ENCODE data around the gene BOD1.

The BOD1 gene

GRCh38 chr5:173642895-173643481, 26.5 kb upstream of the BOD1 start:
- H2AFZ ChIP-seq (ENCODE audit: insufficient read depth, low read length, poor library complexity) = no peak overlapping the region
- no peaks in the 10 kb centered on the region for H3K27me3 ChIP-seq (ENCODE audit: insufficient read depth, low read length)
- H3K4me2 ChIP-seq (ENCODE audit: low read length) = no peak overlapping the region
- peaks cover 26 to 29% of the 10 kb centered on the region in 2 experiments for H3K4me1 ChIP-seq (ENCODE audit: control insufficient read depth in 1 of 2, insufficient read depth in 2 of 2, low read length in 2 of 2)
- H3K36me3 ChIP-seq (ENCODE audit: control insufficient read depth in 1 of 2, insufficient read depth in 2 of 2, low read length in 2 of 2) = no peaks in the 10 kb centered on the region
- H4K8ac ChIP-seq (ENCODE audit: low read depth, low read length) = no peak overlapping the region
- H2BK5ac ChIP-seq (ENCODE audit: low read depth, low read length, poor library complexity) = no peak overlapping the region
- no peak overlapping the region for H3K4me3 ChIP-seq (ENCODE audit: low read depth, low read length)
- no peak overlapping the region for H3K23ac ChIP-seq (ENCODE audit: low read length)
- no peak for DNase-seq
- H3K4ac ChIP-seq (ENCODE audit: low read depth, low read length) = no peak overlapping the region
- no peak overlapping the region for H3K9ac ChIP-seq (ENCODE audit: low read length)
- peak overlapping the region; percentile 30 for H3K14ac ChIP-seq (ENCODE audit: low read length)
- no peak overlapping the region for H3K27ac ChIP-seq (ENCODE audit: low read depth, low read length)
- no peak overlapping the region for H2BK120ac ChIP-seq (ENCODE audit: insufficient read depth, low read length, poor library complexity)
- peak overlapping the region; percentile 13 for H2AK5ac ChIP-seq (ENCODE audit: low read length)
- H4K91ac ChIP-seq (ENCODE audit: low read depth, low read length) = no peak overlapping the region
- H3K79me1 ChIP-seq (ENCODE audit: low read length) = peaks cover 25% of the 10 kb centered on the region
- H3K79me2 ChIP-seq (ENCODE audit: control insufficient read depth, insufficient read depth, low read length, poor library complexity) = no peaks in the 10 kb centered on the region
- H2BK12ac ChIP-seq (ENCODE audit: low read length) = peak overlapping the region; percentile 15
- no peak overlapping the region for H3K18ac ChIP-seq (ENCODE audit: low read length)
- WGBS (ENCODE audit: extremely low coverage, insufficient coverage, insufficient read length) = no CpG with 5 or more reads among the region's 11 CpGs
- peaks cover 3% of the 10 kb centered on the region for H3K9me3 ChIP-seq (ENCODE audit: insufficient read depth, low read depth, low read length)
- no peak overlapping the region for H4K12ac ChIP-seq (ENCODE audit: low read depth, low read length)

GRCh38 chr5:173642191-173642816, 25.9 kb upstream of the BOD1 start:
- Histone ChIP-seq H3K79me2 (ENCODE audit: control insufficient read depth, insufficient read depth, low read length, poor library complexity) (no peaks in the 10 kb centered on the region), H3K18ac (ENCODE audit: low read length) (peak overlapping the region; percentile 35), H3K27ac (ENCODE audit: low read depth, low read length) (no peak overlapping the region), H3K14ac (ENCODE audit: low read length) (no peak overlapping the region), H3K4ac (ENCODE audit: low read depth, low read length) (no peak overlapping the region), H3K4me2 (ENCODE audit: low read length) (no peak overlapping the region), H4K12ac (ENCODE audit: low read depth, low read length) (no peak overlapping the region), H3K9ac (ENCODE audit: low read length) (no peak overlapping the region), H3K4me3 (ENCODE audit: low read depth, low read length) (no peak overlapping the region), H2BK5ac (ENCODE audit: low read depth, low read length, poor library complexity) (no peak overlapping the region), H2BK12ac (ENCODE audit: low read length) (peak overlapping the region; percentile 25), H3K79me1 (ENCODE audit: low read length) (peaks cover 25% of the 10 kb centered on the region), H3K9me3 (ENCODE audit: insufficient read depth, low read depth, low read length) (peaks cover 3% of the 10 kb centered on the region), H3K36me3 (ENCODE audit: control insufficient read depth in 1 of 2, insufficient read depth in 2 of 2, low read length in 2 of 2) (no peaks in the 10 kb centered on the region), H2BK120ac (ENCODE audit: insufficient read depth, low read length, poor library complexity) (peak overlapping the region; percentile 45), H4K8ac (ENCODE audit: low read depth, low read length) (peak overlapping the region; percentile 35), H3K27me3 (ENCODE audit: insufficient read depth, low read length) (no peaks in the 10 kb centered on the region), H2AFZ (ENCODE audit: insufficient read depth, low read length, poor library complexity) (no peak overlapping the region), H2AK5ac (ENCODE audit: low read length) (no peak overlapping the region), H3K23ac (ENCODE audit: low read length) (no peak overlapping the region), H3K4me1 (ENCODE audit: control insufficient read depth in 1 of 2, insufficient read depth in 2 of 2, low read length in 2 of 2) (peaks cover 24 to 29% of the 10 kb centered on the region in 2 experiments), H4K91ac (ENCODE audit: low read depth, low read length) (peak overlapping the region; percentile 16)
- no CpG with 5 or more reads among the region's 9 CpGs for WGBS (ENCODE audit: extremely low coverage, insufficient coverage, insufficient read length)
- DNase-seq = no peak

GRCh38 chr5:173640156-173640804, 23.8 kb upstream of the BOD1 start:
- Histone ChIP-seq H3K4me2 (ENCODE audit: low read length) (no peak overlapping the region), H2AK5ac (ENCODE audit: low read length) (peak overlapping the region; percentile 12), H2AFZ (ENCODE audit: insufficient read depth, low read length, poor library complexity) (no peak overlapping the region), H3K18ac (ENCODE audit: low read length) (no peak overlapping the region), H2BK5ac (ENCODE audit: low read depth, low read length, poor library complexity) (no peak overlapping the region), H3K23ac (ENCODE audit: low read length) (no peak overlapping the region), H4K12ac (ENCODE audit: low read depth, low read length) (no peak overlapping the region), H3K27me3 (ENCODE audit: insufficient read depth, low read length) (no peaks in the 10 kb centered on the region), H3K9me3 (ENCODE audit: insufficient read depth, low read depth, low read length) (peaks cover 3% of the 10 kb centered on the region), H4K91ac (ENCODE audit: low read depth, low read length) (no peak overlapping the region), H3K27ac (ENCODE audit: low read depth, low read length) (no peak overlapping the region), H3K14ac (ENCODE audit: low read length) (no peak overlapping the region), H3K9ac (ENCODE audit: low read length) (no peak overlapping the region), H3K4me3 (ENCODE audit: low read depth, low read length) (no peak overlapping the region), H3K36me3 (ENCODE audit: control insufficient read depth in 1 of 2, insufficient read depth in 2 of 2, low read length in 2 of 2) (no peaks in the 10 kb centered on the region), H3K79me1 (ENCODE audit: low read length) (peaks cover 12% of the 10 kb centered on the region), H2BK12ac (ENCODE audit: low read length) (no peak overlapping the region), H3K4me1 (ENCODE audit: control insufficient read depth in 1 of 2, insufficient read depth in 2 of 2, low read length in 2 of 2) (peaks cover 7 to 11% of the 10 kb centered on the region in 2 experiments), H3K79me2 (ENCODE audit: control insufficient read depth, insufficient read depth, low read length, poor library complexity) (no peaks in the 10 kb centered on the region), H4K8ac (ENCODE audit: low read depth, low read length) (no peak overlapping the region), H3K4ac (ENCODE audit: low read depth, low read length) (no peak overlapping the region), H2BK120ac (ENCODE audit: insufficient read depth, low read length, poor library complexity) (no peak overlapping the region)
- WGBS (ENCODE audit: extremely low coverage, insufficient coverage, insufficient read length) = no CpG with 5 or more reads among the region's 4 CpGs
- no peak for DNase-seq

GRCh38 chr5:173638126-173639040, 21.9 kb upstream of the BOD1 start:
- H4K12ac ChIP-seq (ENCODE audit: low read depth, low read length) = no peak overlapping the region
- peaks cover 0 to 3% of the 10 kb centered on the region in 2 experiments for H3K4me1 ChIP-seq (ENCODE audit: control insufficient read depth in 1 of 2, insufficient read depth in 2 of 2, low read length in 2 of 2)
- H3K4me3 ChIP-seq (ENCODE audit: low read depth, low read length) = no peak overlapping the region
- peaks cover 3% of the 10 kb centered on the region for H3K9me3 ChIP-seq (ENCODE audit: insufficient read depth, low read depth, low read length)
- no peak overlapping the region for H3K4ac ChIP-seq (ENCODE audit: low read depth, low read length)
- H3K9ac ChIP-seq (ENCODE audit: low read length) = no peak overlapping the region
- no peaks in the 10 kb centered on the region for H3K79me2 ChIP-seq (ENCODE audit: control insufficient read depth, insufficient read depth, low read length, poor library complexity)
- no peak overlapping the region for H3K14ac ChIP-seq (ENCODE audit: low read length)
- H3K23ac ChIP-seq (ENCODE audit: low read length) = no peak overlapping the region
- no peak overlapping the region for H2AFZ ChIP-seq (ENCODE audit: insufficient read depth, low read length, poor library complexity)
- WGBS (ENCODE audit: extremely low coverage, insufficient coverage, insufficient read length) = no CpG with 5 or more reads among the region's 10 CpGs
- no peak overlapping the region for H4K91ac ChIP-seq (ENCODE audit: low read depth, low read length)
- no peak overlapping the region for H3K27ac ChIP-seq (ENCODE audit: low read depth, low read length)
- DNase-seq = no peak
- H3K4me2 ChIP-seq (ENCODE audit: low read length) = no peak overlapping the region
- peak overlapping the region; percentile 12 for H2BK120ac ChIP-seq (ENCODE audit: insufficient read depth, low read length, poor library complexity)
- H2AK5ac ChIP-seq (ENCODE audit: low read length) = no peak overlapping the region
- H4K8ac ChIP-seq (ENCODE audit: low read depth, low read length) = no peak overlapping the region
- no peaks in the 10 kb centered on the region for H3K36me3 ChIP-seq (ENCODE audit: control insufficient read depth in 1 of 2, insufficient read depth in 2 of 2, low read length in 2 of 2)
- H2BK12ac ChIP-seq (ENCODE audit: low read length) = no peak overlapping the region
- no peaks in the 10 kb centered on the region for H3K27me3 ChIP-seq (ENCODE audit: insufficient read depth, low read length)
- peaks cover 3% of the 10 kb centered on the region for H3K79me1 ChIP-seq (ENCODE audit: low read length)
- H3K18ac ChIP-seq (ENCODE audit: low read length) = no peak overlapping the region
- no peak overlapping the region for H2BK5ac ChIP-seq (ENCODE audit: low read depth, low read length, poor library complexity)

All from trophoblast cell (in vitro differentiated cells and primary cell).